HCT116 (cell line): ENCODE data around the gene RREB1. TPM values are rescaled to one million over a fixed set of nuclear protein-coding genes. Genes with fewer than 3 reads are reported as not detected.

Experiments used
- ATAC-seq: fragments of 200-7000 bp; cut with Tn5 transposase; 2 replicates; pipeline ENCODE4 v1.9.1; 2020; ENCODE audit warnings: mild to moderate bottlenecking, moderate library complexity
- BruUV-seq: library from RNA; stranded (reverse); fragments of 400-500 nt; replicated peaks from 2 replicates; lab custom pipeline; 2021; lab: Mats Ljungman, UMichigan
- CTCF ChIA-PET: fragments of 300-600 bp; sonication (Branson Sonifier 250); formaldehyde crosslinking; loops from one replicate; lab custom pipeline; 2021; ENCODE audit warnings: antibody characterized with exemption; lab: Charles Lee
- POLR2A ChIA-PET: fragments of 300-600, 350-600 bp; sonication (Branson Sonifier 250); formaldehyde crosslinking; loops from one replicate; lab custom pipeline; 2021; ENCODE audit warnings: antibody characterized with exemption; lab: Charles Lee
- RAD21 ChIA-PET, 2 experiments: fragments of 300-600 bp; sonication (Branson Sonifier 250); formaldehyde crosslinking; loops; one replicate each; lab custom pipeline; 2023; ENCODE audit warnings: low total read pairs in 2 of 2; ENCODE audit not compliant: uncharacterized antibody in 2 of 2, unreplicated experiment in 2 of 2, low non-redundant PET in 1 of 2; lab: Charles Lee
- DNase-seq: peaks from one replicate; pipeline ENCODE4 v3.0.0-alpha.2; 2010; ENCODE audit warnings: low read depth, low spot score
- H2AFZ ChIP-seq: fragments of 200-600 bp; shearing (Covaris generic), sonication (generic); 2 replicates; pipeline ENCODE4 v1.6.1; 2017; ENCODE audit warnings: low read depth, mixed run types, mixed read lengths, antibody characterized with exemption, low read length; ENCODE audit not compliant: poor library complexity, severe bottlenecking
- H3K27ac ChIP-seq: 2 replicates; pipeline ENCODE4 v1.5.1; 2012; ENCODE audit warnings: low read depth, low read length
- H3K27me3 ChIP-seq: fragments of 200-600 bp; sonication (generic); 2 replicates; pipeline ENCODE4 v1.6.1; 2016; ENCODE audit warnings: mixed run types, low read length, mixed read lengths; ENCODE audit not compliant: insufficient read depth
- H3K36me3 ChIP-seq, 2 experiments: fragments of 200-500 bp in 1 of 2; fragments of 200-600 bp in 1 of 2; sonication (Bioruptor generic) in 1 of 2; sonication (generic) in 1 of 2; 2 replicates each; pipeline versions ENCODE4 v1.5.1 to v1.6.1; 2014 to 2016; ENCODE audit warnings: low read length in 2 of 2, inconsistent platforms in 1 of 2, mixed read lengths in 1 of 2, mixed run types in 1 of 2; ENCODE audit not compliant: insufficient read depth in 2 of 2, control insufficient read depth in 1 of 2
- H3K4me1 ChIP-seq, 2 experiments: fragments of 200-600 bp in 1 of 2; sonication (generic) in 1 of 2; 2 replicates each; pipeline versions ENCODE4 v1.5.1 to v1.6.1; 2012 to 2017; ENCODE audit warnings: low read length in 2 of 2, inconsistent platforms in 1 of 2, mild to moderate bottlenecking in 1 of 2, mixed read lengths in 1 of 2, mixed run types in 1 of 2, moderate library complexity in 1 of 2; ENCODE audit not compliant: insufficient read depth in 2 of 2, control insufficient read depth in 1 of 2
- H3K4me2 ChIP-seq: fragments of 200-600 bp; sonication (generic); 2 replicates; pipeline ENCODE4 v1.6.1; 2017; ENCODE audit warnings: mixed run types, low read length, mixed read lengths
- H3K4me3 ChIP-seq, 2 experiments: fragments of 200-600 bp in 1 of 2; sonication (generic) in 1 of 2; replicated peaks in 1 of 2; 2 replicates each; pipeline ENCODE4 v1.5.1; 2011 to 2016; ENCODE audit warnings: low read length in 2 of 2, control low read depth in 1 of 2, low read depth in 1 of 2, mild to moderate bottlenecking in 1 of 2, mixed read lengths in 1 of 2, mixed run types in 1 of 2
- H3K79me2 ChIP-seq: fragments of 200-600 bp; sonication (generic); 2 replicates; pipeline ENCODE4 v1.6.1; 2017; ENCODE audit warnings: mild to moderate bottlenecking, mixed run types, low read length, moderate library complexity, mixed read lengths; ENCODE audit not compliant: insufficient read depth
- H3K9ac ChIP-seq: fragments of 200-600 bp; sonication (generic); 2 replicates; pipeline ENCODE4 v1.6.1; 2016; ENCODE audit warnings: low read length, mixed read lengths
- H3K9me2 ChIP-seq: fragments of 200-600 bp; sonication (generic), shearing (Covaris generic); 2 replicates; pipeline ENCODE4 v1.6.1; 2017; ENCODE audit warnings: mixed run types, mild to moderate bottlenecking, moderate library complexity; ENCODE audit not compliant: insufficient read depth
- H3K9me3 ChIP-seq, 2 experiments: fragments of 200-500 bp in 1 of 2; fragments of 200-600 bp in 1 of 2; sonication (Bioruptor generic) in 1 of 2; sonication (generic) in 1 of 2; 2 replicates each; pipeline ENCODE4 v1.6.1; 2014 to 2017; ENCODE audit warnings: low read length in 2 of 2, mixed read lengths in 2 of 2, inconsistent platforms in 1 of 2, low read depth in 1 of 2, mild to moderate bottlenecking in 1 of 2, mixed run types in 1 of 2, moderate library complexity in 1 of 2; ENCODE audit not compliant: control insufficient read depth in 1 of 2, insufficient read depth in 1 of 2
- H4K20me1 ChIP-seq: fragments of 200-600 bp; sonication (generic), shearing (Covaris generic); 2 replicates; pipeline ENCODE4 v1.6.1; 2017; ENCODE audit warnings: mixed run types, mild to moderate bottlenecking, moderate library complexity; ENCODE audit not compliant: insufficient read depth
- CEBPB ChIP-seq: IDR thresholded peaks from 2 replicates; pipeline ENCODE4 v1.6.1; 2012; ENCODE audit warnings: low read depth
- EGR1 ChIP-seq: IDR thresholded peaks from 2 replicates; pipeline ENCODE4 v1.6.1; 2012; ENCODE audit warnings: low read depth
- EZH2 ChIP-seq: fragments of 200-600 bp; sonication (generic); IDR thresholded peaks from 2 replicates; pipeline ENCODE4 v1.6.1; 2017; ENCODE audit warnings: antibody characterized with exemption, mixed run types
- FOSL1 ChIP-seq: IDR thresholded peaks from 2 replicates; pipeline ENCODE4 v1.6.1; 2012; ENCODE audit warnings: low read depth
- JUND ChIP-seq: IDR thresholded peaks from 2 replicates; pipeline ENCODE4 v1.6.1; 2012
- POLR2A ChIP-seq: IDR thresholded peaks from 2 replicates; pipeline ENCODE4 v1.7.0; 2011; ENCODE audit warnings: borderline replicate concordance; ENCODE audit not compliant: insufficient read depth, insufficient read length; ENCODE audit errors: extremely low read depth
- POLR2AphosphoS5 ChIP-seq: IDR thresholded peaks from 2 replicates; pipeline ENCODE4 v1.6.1; 2011; ENCODE audit warnings: mild to moderate bottlenecking, low read depth, low read length, moderate library complexity
- SP1 ChIP-seq: IDR thresholded peaks from 2 replicates; pipeline ENCODE4 v1.6.1; 2012; ENCODE audit warnings: low read depth
- SRF ChIP-seq: IDR thresholded peaks from 2 replicates; pipeline ENCODE4 v1.6.1; 2012; ENCODE audit warnings: low read depth
- YY1 ChIP-seq: IDR thresholded peaks from 2 replicates; pipeline ENCODE4 v1.6.1; 2011; ENCODE audit warnings: low read length, low read depth, moderate library complexity, mild to moderate bottlenecking; ENCODE audit not compliant: insufficient replicate concordance; ENCODE audit errors: extremely low read depth
- ZNF274 ChIP-seq: fragments of 200-500 bp; sonication (Bioruptor generic); IDR thresholded peaks from 2 replicates; pipeline ENCODE4 v1.6.1; 2014; ENCODE audit warnings: mild to moderate bottlenecking, low read depth, low read length, inconsistent platforms
- intact Hi-C: fragments of 100-400 bp; cut with micrococcal nuclease; formaldehyde crosslinking; loops from 2 replicates; pipeline ENCODE4 v1.10.0; 2022
- total RNA-seq: library from RNA; stranded (reverse); gene quantifications from one replicate; pipeline ENCODE4 v1.2.1, GENCODE V29; 2021; ENCODE audit not compliant: unreplicated experiment
- TF ChIP-seq, protein P1 (sequence below), 3 experiments: fragments of 200-600 bp in 1 of 3; sonication (generic) in 1 of 3; IDR thresholded peaks in 2 of 3; conservative IDR thresholded peaks in 1 of 3; 2 replicates each; pipeline ENCODE4 v1.5.1; 2012 to 2017; ENCODE audit warnings: low read depth in 2 of 3, low read length in 2 of 3, antibody characterized with exemption in 1 of 3, borderline replicate concordance in 1 of 3, control low read depth in 1 of 3, mild to moderate bottlenecking in 1 of 3, mixed read lengths in 1 of 3, mixed run types in 1 of 3, moderate library complexity in 1 of 3; ENCODE audit not compliant: insufficient read depth in 1 of 3
- TF ChIP-seq, protein P2 (sequence below): IDR thresholded peaks from 2 replicates; pipeline ENCODE4 v1.6.1; 2012; ENCODE audit warnings: low read depth

RREB1 gene
- total RNA-seq, 1 experiment from 2014 or later = 47.9 TPM

DNA sequence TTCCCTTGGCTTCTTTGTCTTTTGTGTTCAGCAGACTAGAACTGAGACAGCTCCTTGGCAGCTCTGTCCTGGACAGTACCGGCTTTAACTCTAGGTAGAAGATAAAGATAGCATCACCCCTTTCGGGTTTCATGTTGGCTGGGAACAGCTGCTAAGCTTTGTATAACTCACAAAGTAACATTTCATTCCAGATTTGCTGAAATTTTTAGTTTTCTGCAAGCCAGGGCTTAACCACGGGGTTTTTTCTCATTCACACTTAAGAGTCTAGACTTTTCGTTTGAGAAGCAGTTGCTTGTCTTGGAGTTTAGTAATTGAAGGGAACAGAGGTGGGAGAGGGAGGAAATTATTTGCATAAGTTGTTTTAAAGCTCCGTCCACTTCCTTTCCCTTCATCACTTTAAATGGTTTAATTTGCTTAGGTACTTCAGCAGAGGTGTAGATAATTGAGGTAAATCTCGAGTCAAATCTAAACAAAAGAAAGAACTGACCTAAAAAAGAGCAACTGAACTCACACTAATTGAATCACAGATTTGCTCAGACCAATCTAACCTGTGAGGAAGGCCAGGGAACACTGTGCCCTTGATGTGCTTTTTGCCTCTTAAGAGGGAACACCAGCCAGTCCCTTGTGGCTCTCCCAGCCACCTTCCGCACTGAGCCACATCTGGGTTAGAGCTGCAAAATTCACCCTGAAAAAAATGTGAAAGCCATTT lies 48.3 kb downstream of the RREB1 start:
- intact Hi-C loops = no loop called here

DNA sequence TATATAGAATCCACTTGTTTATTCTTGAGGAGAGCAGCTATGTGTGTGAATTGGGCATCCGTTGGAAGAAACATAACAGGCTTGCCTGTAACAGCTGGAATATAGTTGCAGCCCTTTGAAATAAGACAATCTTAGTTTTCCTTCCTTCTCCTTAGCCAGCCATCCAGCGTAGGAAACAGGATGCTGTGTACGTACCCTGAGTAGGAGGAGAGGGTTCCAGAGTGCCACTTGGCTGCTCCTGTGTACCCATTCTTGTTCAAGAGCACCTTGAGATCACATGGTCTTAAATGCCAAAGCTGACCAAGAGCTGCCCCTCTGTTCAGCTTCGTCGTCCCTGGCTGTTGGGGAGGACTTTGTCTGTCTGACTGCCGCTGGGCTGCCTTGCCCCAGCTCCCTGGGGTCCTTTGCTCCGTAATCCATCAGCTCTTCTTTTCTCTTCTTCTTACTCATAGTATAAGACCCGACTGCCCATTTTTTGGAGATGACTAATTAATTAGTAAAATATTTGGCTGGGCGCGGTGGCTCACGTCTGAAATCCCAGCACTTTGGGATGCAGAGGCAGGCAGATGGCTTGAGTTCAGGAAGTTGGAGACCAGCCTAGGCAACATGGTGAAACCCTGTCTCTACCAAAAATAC lies 49.0 kb downstream of the RREB1 start:
- DNase-seq (no peak), ATAC-seq (peak; percentile 46; the same call in 1 of the 2 replicates)
- no TSS peak for BruUV-seq
- no peak for TF ChIP-seq POLR2A
- no peak for TF ChIP-seq ZNF274
- no peak for TF ChIP-seq FOSL1
- no peak for TF ChIP-seq SP1
- TF ChIP-seq YY1 = no peak
- TF ChIP-seq, protein P1, sequence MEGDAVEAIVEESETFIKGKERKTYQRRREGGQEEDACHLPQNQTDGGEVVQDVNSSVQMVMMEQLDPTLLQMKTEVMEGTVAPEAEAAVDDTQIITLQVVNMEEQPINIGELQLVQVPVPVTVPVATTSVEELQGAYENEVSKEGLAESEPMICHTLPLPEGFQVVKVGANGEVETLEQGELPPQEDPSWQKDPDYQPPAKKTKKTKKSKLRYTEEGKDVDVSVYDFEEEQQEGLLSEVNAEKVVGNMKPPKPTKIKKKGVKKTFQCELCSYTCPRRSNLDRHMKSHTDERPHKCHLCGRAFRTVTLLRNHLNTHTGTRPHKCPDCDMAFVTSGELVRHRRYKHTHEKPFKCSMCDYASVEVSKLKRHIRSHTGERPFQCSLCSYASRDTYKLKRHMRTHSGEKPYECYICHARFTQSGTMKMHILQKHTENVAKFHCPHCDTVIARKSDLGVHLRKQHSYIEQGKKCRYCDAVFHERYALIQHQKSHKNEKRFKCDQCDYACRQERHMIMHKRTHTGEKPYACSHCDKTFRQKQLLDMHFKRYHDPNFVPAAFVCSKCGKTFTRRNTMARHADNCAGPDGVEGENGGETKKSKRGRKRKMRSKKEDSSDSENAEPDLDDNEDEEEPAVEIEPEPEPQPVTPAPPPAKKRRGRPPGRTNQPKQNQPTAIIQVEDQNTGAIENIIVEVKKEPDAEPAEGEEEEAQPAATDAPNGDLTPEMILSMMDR (IDR thresholded peaks at IDR 0.05 in 2 of 3, conservative IDR thresholded peaks at IDR 0.05 in 1 of 3; ENCODE audit: borderline replicate concordance in 1 of 3, insufficient read depth in 1 of 3, low read depth in 2 of 3, low read length in 2 of 3) = no peak
- TF ChIP-seq EGR1 = no peak
- TF ChIP-seq, protein P2, sequence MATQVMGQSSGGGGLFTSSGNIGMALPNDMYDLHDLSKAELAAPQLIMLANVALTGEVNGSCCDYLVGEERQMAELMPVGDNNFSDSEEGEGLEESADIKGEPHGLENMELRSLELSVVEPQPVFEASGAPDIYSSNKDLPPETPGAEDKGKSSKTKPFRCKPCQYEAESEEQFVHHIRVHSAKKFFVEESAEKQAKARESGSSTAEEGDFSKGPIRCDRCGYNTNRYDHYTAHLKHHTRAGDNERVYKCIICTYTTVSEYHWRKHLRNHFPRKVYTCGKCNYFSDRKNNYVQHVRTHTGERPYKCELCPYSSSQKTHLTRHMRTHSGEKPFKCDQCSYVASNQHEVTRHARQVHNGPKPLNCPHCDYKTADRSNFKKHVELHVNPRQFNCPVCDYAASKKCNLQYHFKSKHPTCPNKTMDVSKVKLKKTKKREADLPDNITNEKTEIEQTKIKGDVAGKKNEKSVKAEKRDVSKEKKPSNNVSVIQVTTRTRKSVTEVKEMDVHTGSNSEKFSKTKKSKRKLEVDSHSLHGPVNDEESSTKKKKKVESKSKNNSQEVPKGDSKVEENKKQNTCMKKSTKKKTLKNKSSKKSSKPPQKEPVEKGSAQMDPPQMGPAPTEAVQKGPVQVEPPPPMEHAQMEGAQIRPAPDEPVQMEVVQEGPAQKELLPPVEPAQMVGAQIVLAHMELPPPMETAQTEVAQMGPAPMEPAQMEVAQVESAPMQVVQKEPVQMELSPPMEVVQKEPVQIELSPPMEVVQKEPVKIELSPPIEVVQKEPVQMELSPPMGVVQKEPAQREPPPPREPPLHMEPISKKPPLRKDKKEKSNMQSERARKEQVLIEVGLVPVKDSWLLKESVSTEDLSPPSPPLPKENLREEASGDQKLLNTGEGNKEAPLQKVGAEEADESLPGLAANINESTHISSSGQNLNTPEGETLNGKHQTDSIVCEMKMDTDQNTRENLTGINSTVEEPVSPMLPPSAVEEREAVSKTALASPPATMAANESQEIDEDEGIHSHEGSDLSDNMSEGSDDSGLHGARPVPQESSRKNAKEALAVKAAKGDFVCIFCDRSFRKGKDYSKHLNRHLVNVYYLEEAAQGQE = no peak
- TF ChIP-seq EZH2 = no peak
- TF ChIP-seq JUND = no peak
- no peak for TF ChIP-seq CEBPB
- no peaks in the 10 kb centered on the region for H3K36me3 ChIP-seq
- H3K27me3 ChIP-seq = no peaks in the 10 kb centered on the region
- H3K79me2 ChIP-seq = peaks cover 95% of the 10 kb centered on the region
- no peak overlapping the region for H3K9ac ChIP-seq
- POLR2A ChIA-PET = interaction anchor here (1.2 kb wide), 1 partner anchor 345 kb away, joined by 3 read pairs; no protein-coding TSS in a partner anchor
- no peaks in the 10 kb centered on the region for H3K9me3 ChIP-seq
- H3K9me2 ChIP-seq = no peaks in the 10 kb centered on the region
- H3K4me1 ChIP-seq = peaks cover 29 to 72% of the 10 kb centered on the region in 2 experiments
- RAD21 ChIA-PET = no interaction called here
- no peak overlapping the region for H3K27ac ChIP-seq
- intact Hi-C loops = no loop called here
- CTCF ChIA-PET = no interaction called here
- H2AFZ ChIP-seq = no peak overlapping the region
- H4K20me1 ChIP-seq = peaks cover 4% of the 10 kb centered on the region; the same call in 1 of the 2 replicates
- no peak overlapping the region for H3K4me3 ChIP-seq
- peak overlapping the region; percentile 26 for H3K4me2 ChIP-seq

More for the DNA sequence above, 48.3 kb downstream of the RREB1 start:
- ChIA-PET RAD21 (no interaction called here), CTCF (no interaction called here), POLR2A (interaction anchor here (1.2 kb wide), 1 partner anchor 345 kb away, joined by 3 read pairs; no protein-coding TSS in a partner anchor)
- H3K4me3 ChIP-seq = no peak overlapping the region
- H2AFZ ChIP-seq = no peak overlapping the region
- DNase-seq (no peak), ATAC-seq (no peak)
- H3K4me2 ChIP-seq = peak overlapping the region; percentile 26
- H3K9me2 ChIP-seq = no peaks in the 10 kb centered on the region
- H3K4me1 ChIP-seq = peaks cover 25 to 72% of the 10 kb centered on the region in 2 experiments
- no peak overlapping the region for H3K27ac ChIP-seq
- TF ChIP-seq POLR2AphosphoS5 (no peak), SRF (no peak)
- peaks cover 95% of the 10 kb centered on the region for H3K79me2 ChIP-seq
- H3K9ac ChIP-seq = no peak overlapping the region
- H3K36me3 ChIP-seq = no peaks in the 10 kb centered on the region
- H3K27me3 ChIP-seq = no peaks in the 10 kb centered on the region
- BruUV-seq = TSS peak; percentile 34
- H3K9me3 ChIP-seq = no peaks in the 10 kb centered on the region
- H4K20me1 ChIP-seq = no peaks in the 10 kb centered on the region
